ENCODE results near the gene ERCC6. TPM values are rescaled to one million over a fixed set of nuclear protein-coding genes. Genes with fewer than 3 reads are reported as not detected.

Gene ERCC6
- total and polyA plus RNA-seq, 2 donors (not counting 3 experiments of a cell fraction or from before 2014, with no cell fraction given) = 15.3 to 39.6 TPM

DNA sequence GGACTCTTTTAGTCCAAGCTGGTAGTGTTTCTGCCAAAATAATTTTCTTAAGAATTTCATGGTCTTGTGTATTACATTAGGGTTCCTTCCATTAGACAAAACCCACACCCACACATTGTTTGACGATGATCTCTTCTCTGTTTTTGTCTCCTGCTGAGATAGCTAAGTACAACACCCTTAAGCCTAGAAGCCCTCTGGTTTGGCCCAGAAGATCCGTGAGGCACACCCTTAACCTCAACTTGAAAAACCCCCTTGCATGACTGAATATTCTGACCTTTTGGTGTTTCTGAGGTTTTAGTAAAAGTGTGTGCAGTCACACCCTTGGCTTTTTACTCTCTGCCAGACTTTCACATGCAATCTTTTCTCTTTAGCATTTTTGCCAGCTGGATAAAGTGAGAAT lies 29.3 kb upstream of the ERCC6 start:
- TF ChIP-seq POLR2AphosphoS5 (IDR thresholded peaks at IDR 0.05; ENCODE audit: insufficient read depth, low read depth, low read length) = no peak
- TF ChIP-seq JUN (IDR thresholded peaks at IDR 0.05; ENCODE audit: borderline replicate concordance, insufficient read depth, insufficient read length, low read depth) = no peak
- TF ChIP-seq, protein P1, sequence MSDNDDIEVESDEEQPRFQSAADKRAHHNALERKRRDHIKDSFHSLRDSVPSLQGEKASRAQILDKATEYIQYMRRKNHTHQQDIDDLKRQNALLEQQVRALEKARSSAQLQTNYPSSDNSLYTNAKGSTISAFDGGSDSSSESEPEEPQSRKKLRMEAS (IDR thresholded peaks at IDR 0.05; ENCODE audit: insufficient read depth, insufficient read length) = no peak
- TF ChIP-seq, protein P2, sequence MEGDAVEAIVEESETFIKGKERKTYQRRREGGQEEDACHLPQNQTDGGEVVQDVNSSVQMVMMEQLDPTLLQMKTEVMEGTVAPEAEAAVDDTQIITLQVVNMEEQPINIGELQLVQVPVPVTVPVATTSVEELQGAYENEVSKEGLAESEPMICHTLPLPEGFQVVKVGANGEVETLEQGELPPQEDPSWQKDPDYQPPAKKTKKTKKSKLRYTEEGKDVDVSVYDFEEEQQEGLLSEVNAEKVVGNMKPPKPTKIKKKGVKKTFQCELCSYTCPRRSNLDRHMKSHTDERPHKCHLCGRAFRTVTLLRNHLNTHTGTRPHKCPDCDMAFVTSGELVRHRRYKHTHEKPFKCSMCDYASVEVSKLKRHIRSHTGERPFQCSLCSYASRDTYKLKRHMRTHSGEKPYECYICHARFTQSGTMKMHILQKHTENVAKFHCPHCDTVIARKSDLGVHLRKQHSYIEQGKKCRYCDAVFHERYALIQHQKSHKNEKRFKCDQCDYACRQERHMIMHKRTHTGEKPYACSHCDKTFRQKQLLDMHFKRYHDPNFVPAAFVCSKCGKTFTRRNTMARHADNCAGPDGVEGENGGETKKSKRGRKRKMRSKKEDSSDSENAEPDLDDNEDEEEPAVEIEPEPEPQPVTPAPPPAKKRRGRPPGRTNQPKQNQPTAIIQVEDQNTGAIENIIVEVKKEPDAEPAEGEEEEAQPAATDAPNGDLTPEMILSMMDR (IDR thresholded peaks at IDR 0.05; ENCODE audit: extremely low read depth in 1 of 2, insufficient read depth in 1 of 2, low read depth in 1 of 2, low read length in 2 of 2) = no peak
- TF ChIP-seq EZH2 (IDR thresholded peaks at IDR 0.05; ENCODE audit: borderline replicate concordance, low read depth, low read length, severe bottlenecking) = no peak
- Histone ChIP-seq H3K9me3 (replicated peaks; ENCODE audit: control insufficient read depth, insufficient read depth, low read length) (no peaks in the 10 kb centered on the region), H4K20me1 (replicated peaks; ENCODE audit: control insufficient read depth, extremely low read depth, insufficient read depth, low read length) (no peaks in the 10 kb centered on the region), H3K4me2 (ENCODE audit: insufficient read depth, low read length) (no peak overlapping the region), H3K4me3 (replicated peaks in 1 of 3; ENCODE audit: insufficient read depth in 1 of 3, low read depth in 1 of 3, low read length in 3 of 3) (no peak overlapping the region), H2AFZ (ENCODE audit: low read depth, low read length) (no peak overlapping the region), H3K9me1 (replicated peaks; ENCODE audit: control insufficient read depth, extremely low read depth, insufficient read depth, low read length) (no peaks in the 10 kb centered on the region), H3K4me1 (ENCODE audit: control insufficient read depth, extremely low read depth, insufficient read depth, low read length) (no peaks in the 10 kb centered on the region), H3K79me2 (ENCODE audit: control insufficient read depth, insufficient read depth, low read length) (no peaks in the 10 kb centered on the region), H3K9ac (replicated peaks; ENCODE audit: extremely low read depth, insufficient read depth, low read length) (no peak overlapping the region), H3K27ac (ENCODE audit: insufficient read depth, low read depth, low read length) (no peak overlapping the region), H3K27me3 (ENCODE audit: control insufficient read depth in 2 of 2, insufficient read depth in 2 of 2, low read length in 2 of 2) (peaks cover 0 to 6% of the 10 kb centered on the region in 2 experiments), H3K36me3 (ENCODE audit: control insufficient read depth in 2 of 2, extremely low read depth in 1 of 2, insufficient read depth in 2 of 2, low read length in 2 of 2) (no peaks in the 10 kb centered on the region)
- FAIRE-seq (no peak), DNase-seq (ENCODE audit: low read depth, low spot score) (no peak)
- POLR2A ChIA-PET = no interaction called here
- BruUV-seq (replicated peaks) = no TSS peak
- CTCF ChIA-PET = interaction anchor here (1.4 to 2.5 kb wide), 2 partner anchors 16 to 25 kb away, joined by 3 to 6 read pairs; no protein-coding TSS in a partner anchor
- intact Hi-C loops (cut with micrococcal nuclease) = no loop called here
- dilution Hi-C loops (cut with MboI; ENCODE audit: extremely low pct_ligation_motif_present, low sequenced_read_pairs) = no loop called here

DNA sequence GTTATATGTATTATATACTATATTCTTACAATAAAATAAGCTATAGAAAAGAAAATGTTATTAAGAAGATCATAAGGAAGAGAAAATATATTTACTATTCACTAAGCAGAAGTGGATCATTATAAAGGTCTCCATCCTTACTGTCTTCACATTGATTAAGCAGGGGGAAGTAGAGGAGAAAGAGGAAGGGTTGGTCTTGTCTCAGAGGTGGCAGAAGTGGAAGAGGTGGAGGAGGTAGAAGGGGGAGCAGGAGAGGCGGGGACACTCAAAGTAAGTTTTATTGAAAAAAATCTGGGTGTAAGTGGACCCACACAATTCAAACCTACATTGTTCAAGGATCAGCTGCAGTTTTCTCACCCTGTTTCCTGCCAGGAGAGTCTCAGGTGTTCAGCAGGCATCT lies 28.9 kb upstream of the ERCC6 start:
- H3K9me3 ChIP-seq (replicated peaks; ENCODE audit: control insufficient read depth, insufficient read depth, low read length) = no peaks in the 10 kb centered on the region
- no peaks in the 10 kb centered on the region for H4K20me1 ChIP-seq (replicated peaks; ENCODE audit: control insufficient read depth, extremely low read depth, insufficient read depth, low read length)
- intact Hi-C loops (cut with micrococcal nuclease) (no loop called here), dilution Hi-C loops (cut with MboI; ENCODE audit: extremely low pct_ligation_motif_present, low sequenced_read_pairs) (no loop called here)
- no peak for FAIRE-seq
- H3K27ac ChIP-seq (ENCODE audit: insufficient read depth, low read depth, low read length) = no peak overlapping the region
- no peak overlapping the region for H2AFZ ChIP-seq (ENCODE audit: low read depth, low read length)
- ChIA-PET POLR2A (no interaction called here), CTCF (interaction anchor here (1.4 to 2.5 kb wide), 2 partner anchors 16 to 25 kb away, joined by 3 to 6 read pairs; no protein-coding TSS in a partner anchor)
- no peak overlapping the region for H3K4me2 ChIP-seq (ENCODE audit: insufficient read depth, low read length)
- H3K9me1 ChIP-seq (replicated peaks; ENCODE audit: control insufficient read depth, extremely low read depth, insufficient read depth, low read length) = no peaks in the 10 kb centered on the region
- H3K27me3 ChIP-seq (ENCODE audit: control insufficient read depth in 2 of 2, insufficient read depth in 2 of 2, low read length in 2 of 2) = peaks cover 1 to 6% of the 10 kb centered on the region in 2 experiments
- no peak overlapping the region for H3K4me3 ChIP-seq (replicated peaks in 1 of 3; ENCODE audit: insufficient read depth in 1 of 3, low read depth in 1 of 3, low read length in 3 of 3)
- H3K4me1 ChIP-seq (ENCODE audit: control insufficient read depth, extremely low read depth, insufficient read depth, low read length) = no peaks in the 10 kb centered on the region
- no TSS peak for BruUV-seq (replicated peaks)
- no peaks in the 10 kb centered on the region for H3K79me2 ChIP-seq (ENCODE audit: control insufficient read depth, insufficient read depth, low read length)
- no peak overlapping the region for H3K9ac ChIP-seq (replicated peaks; ENCODE audit: extremely low read depth, insufficient read depth, low read length)
- TF ChIP-seq EZH2 (IDR thresholded peaks at IDR 0.05; ENCODE audit: borderline replicate concordance, low read depth, low read length, severe bottlenecking) (no peak), GATA2 (IDR thresholded peaks at IDR 0.05; ENCODE audit: insufficient read depth, insufficient read length, low read depth, low read length) (no peak), JUN (IDR thresholded peaks at IDR 0.05; ENCODE audit: borderline replicate concordance, insufficient read depth, insufficient read length, low read depth) (no peak), POLR2AphosphoS5 (IDR thresholded peaks at IDR 0.05; ENCODE audit: insufficient read depth, low read depth, low read length) (no peak), POLR2A (IDR thresholded peaks at IDR 0.05; ENCODE audit: low read depth, low read length) (no peak), MYC (IDR thresholded peaks at IDR 0.05; ENCODE audit: low read depth, low read length) (no peak), FOS (IDR thresholded peaks at IDR 0.05; ENCODE audit: borderline replicate concordance, insufficient read depth, low read length) (no peak)
- TF ChIP-seq, protein P1 (IDR thresholded peaks at IDR 0.05; ENCODE audit: insufficient read depth, insufficient read length) = no peak
- TF ChIP-seq, protein P2 (IDR thresholded peaks at IDR 0.05; ENCODE audit: extremely low read depth in 1 of 2, insufficient read depth in 1 of 2, low read depth in 1 of 2, low read length in 2 of 2) = no peak
- H3K36me3 ChIP-seq (ENCODE audit: control insufficient read depth in 2 of 2, extremely low read depth in 1 of 2, insufficient read depth in 2 of 2, low read length in 2 of 2) = no peaks in the 10 kb centered on the region
- DNase-seq (ENCODE audit: low read depth, low spot score) = no peak
